GM19468 (cell line): ENCODE data around the gene AFAP1.

Source experiments
- ATAC-seq: cut with Tn5 transposase; IDR thresholded peaks from one replicate; pipeline ENCODE4 v1.9.1; 2021; ENCODE audit warnings: mild to moderate bottlenecking, moderate library complexity, moderate number of reproducible peaks; ENCODE audit not compliant: unreplicated experiment; ENCODE audit errors: extremely low read depth

Gene AFAP1

GRCh38 chr4:7872264-7872771 is 67.3 kb downstream of the AFAP1 start:
- ATAC-seq, result no peak

- no peak for ATAC-seq
Measured at GRCh38 chr4:7871356-7871755, 68.3 kb downstream of the AFAP1 start.

GRCh38 chr4:7868892-7869471 is 70.7 kb downstream of the AFAP1 start:
- ATAC-seq, result no peak

GRCh38 chr4:7868436-7868775 is 71.3 kb downstream of the AFAP1 start:
- no peak for ATAC-seq

- no peak for ATAC-seq
Measured at GRCh38 chr4:7867701-7868435, 71.8 kb downstream of the AFAP1 start.

GRCh38 chr4:7867191-7867590 is 72.5 kb downstream of the AFAP1 start:
- no peak for ATAC-seq

GRCh38 chr4:7865533-7865932 is 74.1 kb downstream of the AFAP1 start:
- no peak for ATAC-seq

- no peak for ATAC-seq
Measured at GRCh38 chr4:7864685-7865084, 75.0 kb downstream of the AFAP1 start.

GRCh38 chr4:7863911-7864681 is 75.6 kb downstream of the AFAP1 start:
- no peak for ATAC-seq

GRCh38 chr4:7862561-7863192 is 77.0 kb downstream of the AFAP1 start:
- no peak for ATAC-seq

- ATAC-seq, result no peak
Measured at GRCh38 chr4:7861440-7861881, 78.2 kb downstream of the AFAP1 start.

- no peak for ATAC-seq
Measured at GRCh38 chr4:7860600-7861163, 79.0 kb downstream of the AFAP1 start.

GRCh38 chr4:7859326-7859725 is 80.3 kb downstream of the AFAP1 start:
- no peak for ATAC-seq

- no peak for ATAC-seq
Measured at GRCh38 chr4:7858498-7858897, 81.2 kb downstream of the AFAP1 start.

GRCh38 chr4:7857993-7858392 is 81.7 kb downstream of the AFAP1 start:
- no peak for ATAC-seq

- ATAC-seq, result no peak
Measured at GRCh38 chr4:7857238-7857701, 82.4 kb downstream of the AFAP1 start.

GRCh38 chr4:7855731-7856130 is 83.9 kb downstream of the AFAP1 start:
- ATAC-seq, result no peak

- no peak for ATAC-seq
Measured at GRCh38 chr4:7854697-7855370, 84.8 kb downstream of the AFAP1 start.

- ATAC-seq, result no peak
Measured at GRCh38 chr4:7854216-7854615, 85.4 kb downstream of the AFAP1 start.

GRCh38 chr4:7853271-7853670 is 86.4 kb downstream of the AFAP1 start:
- no peak for ATAC-seq
